Tibial nerve (tissue), 3 donors: ENCODE results near the gene TRIM50.

Experiments used
- EP300 ChIP-seq, 2 donors: sonication (generic); formaldehyde crosslinking; IDR thresholded peaks; one replicate each; pipeline ENCODE4 v1.6.1; 2017; ENCODE audit warnings: antibody characterized with exemption in 2 of 2, mild to moderate bottlenecking in 1 of 2
- POLR2A ChIP-seq, 2 donors: fragments of 450-650 bp; IDR thresholded peaks; one replicate each; pipeline ENCODE4 v1.6.1; 2017; ENCODE audit warnings: antibody characterized with exemption in 2 of 2, mild to moderate bottlenecking in 2 of 2, moderate library complexity in 2 of 2

GRCh38 chr7:73352784-73353183, 24.9 kb upstream of the TRIM50 start:
- TF ChIP-seq EP300 (IDR thresholded peaks at IDR 0.05) (no peak), POLR2A (IDR thresholded peaks at IDR 0.05) (no peak)
